ENCODE results near the gene MRPS12. TPM values are rescaled to one million over a fixed set of nuclear protein-coding genes. Genes with fewer than 3 reads are reported as not detected.

Gene MRPS12
- total RNA-seq, 1 donor from 2014 or later: 27.7 TPM

- H3K9me3 Mint-ChIP-seq (ENCODE audit: low read depth): no peaks in the 10 kb centered on the region
- no peak for TF ChIP-seq CTCF (IDR thresholded peaks at IDR 0.05)
- H3K36me3 Mint-ChIP-seq (ENCODE audit: low read depth): peaks cover 11% of the 10 kb centered on the region
- no peak for DNase-seq (ENCODE audit: low spot score)
- no peaks in the 10 kb centered on the region for H3K4me1 Mint-ChIP-seq (ENCODE audit: low read depth)
- H3K4me3 Mint-ChIP-seq (ENCODE audit: unreplicated experiment): no peak overlapping the region
- H3K27me3 Mint-ChIP-seq (ENCODE audit: low read depth): no peaks in the 10 kb centered on the region
- H3K27ac Mint-ChIP-seq (ENCODE audit: unreplicated experiment): no peak overlapping the region
Measured at GRCh38 chr19:38941979-38942378, 11.2 kb downstream of the MRPS12 start.

- Mint-ChIP-seq H3K27ac (ENCODE audit: unreplicated experiment) (peak overlapping the region; percentile 17), H3K36me3 (ENCODE audit: low read depth) (peaks cover 14% of the 10 kb centered on the region), H3K9me3 (ENCODE audit: low read depth) (no peaks in the 10 kb centered on the region), H3K4me1 (ENCODE audit: low read depth) (no peaks in the 10 kb centered on the region), H3K27me3 (ENCODE audit: low read depth) (no peaks in the 10 kb centered on the region), H3K4me3 (ENCODE audit: unreplicated experiment) (no peak overlapping the region)
- TF ChIP-seq CTCF (IDR thresholded peaks at IDR 0.05): no peak
- DNase-seq (ENCODE audit: low spot score): peak; percentile 64
Measured at GRCh38 chr19:38942471-38943181, 11.9 kb downstream of the MRPS12 start.

GRCh38 chr19:38944981-38945506 lies 14.3 kb downstream of the MRPS12 start:
- H3K4me1 Mint-ChIP-seq (ENCODE audit: low read depth): peaks cover 5% of the 10 kb centered on the region
- H3K27me3 Mint-ChIP-seq (ENCODE audit: low read depth): no peaks in the 10 kb centered on the region
- no peak overlapping the region for H3K4me3 Mint-ChIP-seq (ENCODE audit: unreplicated experiment)
- DNase-seq (ENCODE audit: low spot score): peak; percentile 88
- H3K36me3 Mint-ChIP-seq (ENCODE audit: low read depth): peaks cover 14% of the 10 kb centered on the region
- H3K9me3 Mint-ChIP-seq (ENCODE audit: low read depth): no peaks in the 10 kb centered on the region
- H3K27ac Mint-ChIP-seq (ENCODE audit: unreplicated experiment): no peak overlapping the region
- no peak for TF ChIP-seq CTCF (IDR thresholded peaks at IDR 0.05)

- no peak for TF ChIP-seq CTCF (IDR thresholded peaks at IDR 0.05)
- Mint-ChIP-seq H3K36me3 (ENCODE audit: low read depth) (peaks cover 14% of the 10 kb centered on the region), H3K27me3 (ENCODE audit: low read depth) (no peaks in the 10 kb centered on the region), H3K27ac (ENCODE audit: unreplicated experiment) (no peak overlapping the region), H3K4me1 (ENCODE audit: low read depth) (peaks cover 9% of the 10 kb centered on the region), H3K9me3 (ENCODE audit: low read depth) (no peaks in the 10 kb centered on the region), H3K4me3 (ENCODE audit: unreplicated experiment) (no peak overlapping the region)
- peak; percentile 30 for DNase-seq (ENCODE audit: low spot score)
Measured at GRCh38 chr19:38945562-38946228, 15.0 kb downstream of the MRPS12 start.

GRCh38 chr19:38946229-38947010 lies 15.7 kb downstream of the MRPS12 start:
- peaks cover 9% of the 10 kb centered on the region for H3K4me1 Mint-ChIP-seq (ENCODE audit: low read depth)
- no peaks in the 10 kb centered on the region for H3K9me3 Mint-ChIP-seq (ENCODE audit: low read depth)
- H3K27ac Mint-ChIP-seq (ENCODE audit: unreplicated experiment): no peak overlapping the region
- H3K36me3 Mint-ChIP-seq (ENCODE audit: low read depth): peaks cover 14% of the 10 kb centered on the region
- DNase-seq (ENCODE audit: low spot score): peak; percentile 59
- H3K4me3 Mint-ChIP-seq (ENCODE audit: unreplicated experiment): no peak overlapping the region
- TF ChIP-seq CTCF (IDR thresholded peaks at IDR 0.05): no peak
- no peaks in the 10 kb centered on the region for H3K27me3 Mint-ChIP-seq (ENCODE audit: low read depth)

Measured in chondrocyte (in vitro differentiated cells).